ENCODE measurements around the gene KLHL5.
"Not testable (repeated sequence)": the region's sequence is repeated elsewhere in the genome, so short reads cannot be mapped to it uniquely, and the experiment has no call there.

Gene KLHL5

GRCh38 chr4:39103291-39103690 is 41.3 kb downstream of the KLHL5 start:
- no peak for DNase-seq (ENCODE audit: low read depth in 2 of 2)

DNA sequence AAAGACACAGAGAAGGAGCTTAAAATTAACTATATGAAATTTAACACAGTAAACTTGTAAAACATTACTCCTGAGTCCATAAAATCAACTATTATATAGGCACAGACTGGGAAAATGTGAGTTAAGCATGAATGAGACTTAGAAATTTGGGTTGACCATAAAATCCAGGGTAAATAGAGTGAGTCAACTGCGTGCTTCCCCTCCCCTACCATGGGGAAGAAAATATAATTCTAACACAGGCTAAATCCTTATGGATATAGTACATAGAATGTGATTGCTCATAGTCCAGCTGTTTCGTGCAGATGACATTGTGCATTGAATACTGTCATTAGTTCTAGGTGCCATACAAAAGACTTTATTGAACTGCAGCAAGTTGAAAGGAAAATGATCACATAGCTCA is 42.2 kb downstream of the KLHL5 start:
- DNase-seq (ENCODE audit: low read depth in 2 of 2): no peak

DNA sequence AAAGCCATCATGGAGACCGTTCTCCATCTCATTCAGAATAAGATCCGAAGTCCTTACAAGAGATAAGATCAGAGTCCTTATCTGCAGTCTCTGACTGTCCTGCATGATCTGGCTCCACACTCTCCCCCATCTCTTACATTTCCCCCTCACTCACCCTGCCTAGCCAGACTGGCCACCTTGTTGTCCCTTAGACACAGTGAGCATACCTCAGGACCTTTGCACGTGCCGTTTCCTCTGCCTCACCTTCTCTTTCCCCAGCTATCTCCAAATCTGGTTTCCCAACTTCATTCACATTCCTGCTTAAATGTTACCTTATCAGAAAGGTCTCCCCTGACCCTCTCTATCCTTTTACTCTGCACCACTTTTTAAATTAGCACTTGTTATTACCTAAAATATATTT is 44.0 kb downstream of the KLHL5 start:
- no peak for DNase-seq (ENCODE audit: low read depth in 2 of 2)

- DNase-seq (ENCODE audit: low read depth in 2 of 2): no peak
Observed at GRCh38 chr4:39114436-39114835, 52.4 kb downstream of the KLHL5 start.

- no peak for DNase-seq (ENCODE audit: low read depth in 2 of 2)
Observed at GRCh38 chr4:39118034-39118658, 56.1 kb downstream of the KLHL5 start.

DNA sequence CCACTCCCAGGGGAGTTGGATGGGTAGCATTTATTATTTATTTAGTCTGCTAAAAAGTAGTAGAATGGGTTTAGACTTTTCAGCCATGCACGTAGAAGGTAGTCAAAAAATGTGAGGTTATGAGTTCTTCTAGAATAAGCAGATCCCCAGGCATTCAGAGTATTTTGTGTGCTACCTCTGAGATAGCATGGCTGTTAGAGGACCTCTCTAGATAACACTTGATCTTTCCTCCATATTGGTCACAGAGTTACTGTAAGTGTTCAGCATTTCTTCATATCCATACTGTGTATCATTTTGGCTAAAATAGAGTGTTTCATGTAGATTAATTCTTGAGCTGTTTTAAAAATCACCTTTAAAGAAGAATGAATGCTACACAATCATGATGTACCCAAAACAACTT is 58.4 kb downstream of the KLHL5 start:
- no peak for DNase-seq (ENCODE audit: low read depth in 2 of 2)

DNA sequence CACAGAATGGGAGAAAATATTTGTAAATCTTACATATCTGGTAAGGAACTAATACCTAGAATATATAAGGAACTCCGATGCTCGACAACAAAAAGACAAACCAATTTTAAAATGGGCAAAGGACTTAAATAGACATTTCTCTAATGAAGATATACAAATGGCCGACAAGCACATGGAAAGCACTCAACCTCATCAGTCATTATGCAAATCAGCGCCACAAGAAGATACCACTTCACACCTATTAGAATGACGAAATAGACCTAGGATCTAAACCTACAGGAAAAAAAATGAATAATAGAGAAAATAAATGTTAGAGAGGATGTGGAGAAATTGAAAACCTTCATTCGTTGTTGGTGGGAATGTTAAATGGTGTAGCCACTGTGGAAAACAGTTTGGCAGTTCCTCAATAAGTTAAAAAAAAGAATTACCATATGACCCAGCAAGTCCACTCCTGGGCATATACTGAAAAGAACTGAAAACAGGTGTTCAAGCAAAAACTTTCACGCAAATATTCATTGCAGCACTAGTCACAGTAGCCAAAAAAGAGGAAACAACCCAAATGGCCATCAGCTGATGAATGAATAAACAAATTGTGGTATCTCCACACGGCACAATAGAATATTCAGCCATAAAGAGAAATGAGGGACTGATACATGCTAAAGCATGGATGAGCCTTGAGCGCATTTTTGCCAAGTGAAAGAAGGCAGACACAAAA is 63.0 kb downstream of the KLHL5 start:
- DNase-seq (ENCODE audit: low read depth in 2 of 2): no peak

GRCh38 chr4:39125600-39125985 is 63.6 kb downstream of the KLHL5 start:
- no peak for DNase-seq (ENCODE audit: low read depth in 2 of 2)

GRCh38 chr4:39126256-39127095 is 64.4 kb downstream of the KLHL5 start:
- DNase-seq (ENCODE audit: low read depth in 2 of 2): no peak

DNA sequence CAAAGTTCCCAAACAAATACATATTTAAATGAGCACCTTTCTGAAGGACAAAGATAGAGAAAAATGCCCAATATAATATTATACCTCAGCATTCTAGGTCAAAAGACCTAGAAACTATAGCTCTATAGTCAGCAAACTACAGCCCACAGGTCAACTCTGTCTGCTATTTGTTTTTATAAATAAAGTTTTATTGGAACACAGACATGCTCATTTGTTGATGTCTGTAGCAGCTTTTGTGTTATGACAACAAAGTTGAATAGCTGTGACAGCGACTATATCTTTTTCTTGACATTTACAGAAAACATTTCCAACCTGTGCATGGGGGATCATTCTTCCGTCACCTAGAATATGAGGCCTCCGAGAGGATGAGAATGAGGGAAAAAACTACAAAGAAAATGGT is 71.6 kb downstream of the KLHL5 start:
- no peak for DNase-seq (ENCODE audit: low read depth in 2 of 2)

GRCh38 chr4:39134683-39135306 is 72.8 kb downstream of the KLHL5 start:
- DNase-seq (ENCODE audit: low read depth in 2 of 2): no peak

DNA sequence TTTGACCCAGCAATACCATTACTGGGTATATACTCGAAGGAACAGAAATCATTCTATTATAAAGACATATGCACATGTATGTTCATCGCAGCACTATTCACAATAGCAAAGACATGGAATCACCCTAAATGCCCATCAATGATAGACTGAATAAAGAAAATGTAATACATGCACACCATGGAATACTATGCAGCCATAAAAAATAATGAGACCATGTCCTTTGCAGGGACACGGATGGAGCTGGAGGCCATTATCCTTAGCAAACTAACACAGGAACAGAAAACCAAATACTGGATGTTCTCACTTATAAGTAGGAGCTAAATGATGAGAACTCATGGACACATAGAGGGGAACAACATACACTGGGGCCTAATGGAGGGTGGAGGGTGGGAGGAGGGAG is 76.2 kb downstream of the KLHL5 start:
- DNase-seq (ENCODE audit: low read depth in 2 of 2): not testable (repeated sequence)

GRCh38 chr4:39146211-39146610 is 84.2 kb downstream of the KLHL5 start:
- no peak for DNase-seq (ENCODE audit: low read depth in 2 of 2)

- no peak for DNase-seq (ENCODE audit: low read depth in 2 of 2)
Observed at GRCh38 chr4:39154009-39154408, 92.0 kb downstream of the KLHL5 start.

- DNase-seq (ENCODE audit: low read depth in 2 of 2): no peak
Observed at GRCh38 chr4:39157520-39157919, 95.5 kb downstream of the KLHL5 start.

DNA sequence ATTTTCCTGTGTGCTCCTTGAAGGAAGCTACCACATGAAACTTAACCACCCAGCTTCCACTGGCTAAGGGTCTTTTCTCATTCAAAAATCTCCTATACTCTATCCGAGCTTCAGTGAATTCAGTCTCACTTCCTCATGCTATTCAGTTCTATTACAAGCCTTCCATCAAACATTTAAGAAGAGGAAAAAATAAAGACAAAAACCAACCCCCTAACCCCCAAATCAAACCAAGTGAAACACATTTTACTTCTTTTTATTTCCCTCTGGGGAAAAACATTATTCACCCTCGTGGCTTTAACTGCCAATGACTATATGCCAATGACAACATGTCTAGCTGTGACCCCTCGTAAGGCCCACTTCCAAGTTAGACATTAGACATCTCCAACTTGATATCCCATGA is 104.1 kb downstream of the KLHL5 start:
- no peak for DNase-seq (ENCODE audit: low read depth in 2 of 2)

DNA sequence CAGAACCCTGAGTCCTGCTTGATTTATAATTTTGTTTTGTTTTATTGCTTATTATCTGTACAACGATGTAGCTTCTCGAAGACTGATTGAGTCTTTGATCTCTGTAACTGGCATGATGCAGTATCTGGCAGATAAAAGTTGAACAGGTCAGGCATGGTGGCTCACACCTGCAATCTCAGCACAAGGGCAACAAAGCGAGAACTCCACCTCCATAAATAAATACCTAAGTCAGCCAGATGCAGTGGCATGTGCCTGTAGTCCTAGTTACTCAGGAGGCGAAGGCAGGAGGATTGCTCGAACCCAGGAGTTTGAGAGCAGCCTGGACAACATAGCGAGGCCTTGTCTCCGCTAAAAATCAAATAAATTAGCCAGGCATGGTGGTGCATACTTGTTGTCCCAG is 104.6 kb downstream of the KLHL5 start:
- DNase-seq (ENCODE audit: low read depth in 2 of 2): no peak

GRCh38 chr4:39169426-39169825 is 107.4 kb downstream of the KLHL5 start:
- DNase-seq (ENCODE audit: low read depth in 2 of 2): no peak

GRCh38 chr4:39170301-39170700 is 108.3 kb downstream of the KLHL5 start:
- no peak for DNase-seq (ENCODE audit: low read depth in 2 of 2)
